ENCODE measurements around the gene TDO2. TPM values are rescaled to one million over a fixed set of nuclear protein-coding genes. Genes with fewer than 3 reads are reported as not detected.

Gene TDO2
- total and polyA plus RNA-seq, 2 of the 4 experiments (the other 2 are of a cell fraction), result 0.09 to 0.18 TPM

DNA sequence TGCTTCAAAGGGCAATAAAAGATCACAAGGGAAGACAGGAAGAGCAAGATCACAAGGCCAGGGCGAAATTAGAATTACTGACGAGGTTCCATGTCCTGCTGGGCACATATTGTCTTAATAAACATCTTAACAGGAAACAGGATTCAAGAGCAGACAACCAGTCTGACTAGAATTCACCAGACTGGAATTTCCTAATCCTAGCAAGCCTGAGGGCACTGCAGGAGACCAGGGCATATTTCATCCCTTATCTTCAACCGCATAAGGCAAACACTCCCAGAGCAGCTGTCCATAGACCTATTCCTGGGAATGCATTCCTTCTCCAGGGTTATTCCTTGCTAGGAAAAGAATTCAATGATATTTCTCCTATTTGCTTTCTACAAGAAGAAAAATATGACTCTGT is 12.4 kb upstream of the TDO2 start:
- Histone ChIP-seq H2AK5ac (ENCODE audit: low read depth, low read length) (no peak overlapping the region), H4K8ac (ENCODE audit: low read depth in 2 of 2, low read length in 2 of 2) (no peak overlapping the region), H3K4ac (ENCODE audit: low read depth, low read length) (no peak overlapping the region), H2AK9ac (replicated peaks; ENCODE audit: low read depth, low read length, poor library complexity) (no peak overlapping the region), H4K20me1 (ENCODE audit: insufficient read depth, low read length) (no peaks in the 10 kb centered on the region), H3K4me1 (ENCODE audit: control insufficient read depth, insufficient read depth, low read length) (no peaks in the 10 kb centered on the region), H3K79me1 (ENCODE audit: low read depth in 1 of 2, low read length in 2 of 2) (no peaks in the 10 kb centered on the region), H2BK15ac (ENCODE audit: low read depth, low read length) (no peak overlapping the region), H3K56ac (ENCODE audit: extremely low read depth, insufficient read depth, low read length) (no peak overlapping the region), H4K5ac (ENCODE audit: low read depth, low read length) (no peak overlapping the region), H3K36me3 (ENCODE audit: control insufficient read depth, insufficient read depth, low read length) (no peaks in the 10 kb centered on the region), H2AFZ (replicated peaks; ENCODE audit: low read length, poor library complexity) (no peak overlapping the region), H3K4me3 (ENCODE audit: insufficient read depth, low read depth, low read length) (no peak overlapping the region), H3K9me3 (ENCODE audit: control insufficient read depth, insufficient read depth, low read length) (0 out of 2 replicates have a peak, but pooled peaks cover 2% of the 10 kb centered on the region), H2BK120ac (ENCODE audit: low read depth, low read length) (no peak overlapping the region), H3K4me2 (ENCODE audit: low read depth, low read length) (no peak overlapping the region), H3K23ac (ENCODE audit: low read depth, low read length) (no peak overlapping the region), H3K27ac (ENCODE audit: insufficient read depth, low read length) (no peak overlapping the region), H3K27me3 (ENCODE audit: control insufficient read depth, insufficient read depth, low read length) (no peaks in the 10 kb centered on the region), H3K18ac (ENCODE audit: low read depth, low read length) (no peak overlapping the region), H3K9me1 (ENCODE audit: insufficient read depth, low read length) (no peaks in the 10 kb centered on the region), H3K9ac (ENCODE audit: low read depth, low read length) (no peak overlapping the region), H4K91ac (ENCODE audit: insufficient read depth, low read depth, low read length) (no peak overlapping the region), H3K14ac (replicated peaks; ENCODE audit: low read depth, low read length) (no peak overlapping the region), H2BK20ac (ENCODE audit: low read depth, low read length) (no peak overlapping the region), H2BK5ac (ENCODE audit: low read depth, low read length, poor library complexity, severe bottlenecking) (no peak overlapping the region)
- POLR2A ChIA-PET (ENCODE audit: unreplicated experiment), result no interaction called here
- TF ChIP-seq FOS (IDR thresholded peaks at IDR 0.05; ENCODE audit: low read depth, low read length) (no peak), NFE2L2 (IDR thresholded peaks at IDR 0.05; ENCODE audit: low read depth, low read length) (no peak), MAZ (IDR thresholded peaks at IDR 0.05; ENCODE audit: borderline replicate concordance, low read depth, low read length) (no peak), RFX5 (IDR thresholded peaks at IDR 0.05; ENCODE audit: low read depth, low read length) (no peak), SMC3 (IDR thresholded peaks at IDR 0.05; ENCODE audit: low read depth, low read length) (no peak), MXI1 (IDR thresholded peaks at IDR 0.05; ENCODE audit: borderline replicate concordance, low read depth, low read length) (no peak), BHLHE40 (IDR thresholded peaks at IDR 0.05; ENCODE audit: low read depth, low read length) (no peak), CEBPB (IDR thresholded peaks at IDR 0.05; ENCODE audit: low read depth, low read length) (no peak), CHD1 (IDR thresholded peaks at IDR 0.05; ENCODE audit: low read depth, low read length) (no peak), RAD21 (IDR thresholded peaks at IDR 0.05; ENCODE audit: low read length) (no peak), MAFK (IDR thresholded peaks at IDR 0.05; ENCODE audit: low read depth, low read length) (no peak), RCOR1 (IDR thresholded peaks at IDR 0.05; ENCODE audit: insufficient replicate concordance, low read length) (no peak)
- TF ChIP-seq, protein P1, sequence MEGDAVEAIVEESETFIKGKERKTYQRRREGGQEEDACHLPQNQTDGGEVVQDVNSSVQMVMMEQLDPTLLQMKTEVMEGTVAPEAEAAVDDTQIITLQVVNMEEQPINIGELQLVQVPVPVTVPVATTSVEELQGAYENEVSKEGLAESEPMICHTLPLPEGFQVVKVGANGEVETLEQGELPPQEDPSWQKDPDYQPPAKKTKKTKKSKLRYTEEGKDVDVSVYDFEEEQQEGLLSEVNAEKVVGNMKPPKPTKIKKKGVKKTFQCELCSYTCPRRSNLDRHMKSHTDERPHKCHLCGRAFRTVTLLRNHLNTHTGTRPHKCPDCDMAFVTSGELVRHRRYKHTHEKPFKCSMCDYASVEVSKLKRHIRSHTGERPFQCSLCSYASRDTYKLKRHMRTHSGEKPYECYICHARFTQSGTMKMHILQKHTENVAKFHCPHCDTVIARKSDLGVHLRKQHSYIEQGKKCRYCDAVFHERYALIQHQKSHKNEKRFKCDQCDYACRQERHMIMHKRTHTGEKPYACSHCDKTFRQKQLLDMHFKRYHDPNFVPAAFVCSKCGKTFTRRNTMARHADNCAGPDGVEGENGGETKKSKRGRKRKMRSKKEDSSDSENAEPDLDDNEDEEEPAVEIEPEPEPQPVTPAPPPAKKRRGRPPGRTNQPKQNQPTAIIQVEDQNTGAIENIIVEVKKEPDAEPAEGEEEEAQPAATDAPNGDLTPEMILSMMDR (conservative IDR thresholded peaks at IDR 0.05; ENCODE audit: low read depth, low read length), result no peak
- TF ChIP-seq, protein P2, sequence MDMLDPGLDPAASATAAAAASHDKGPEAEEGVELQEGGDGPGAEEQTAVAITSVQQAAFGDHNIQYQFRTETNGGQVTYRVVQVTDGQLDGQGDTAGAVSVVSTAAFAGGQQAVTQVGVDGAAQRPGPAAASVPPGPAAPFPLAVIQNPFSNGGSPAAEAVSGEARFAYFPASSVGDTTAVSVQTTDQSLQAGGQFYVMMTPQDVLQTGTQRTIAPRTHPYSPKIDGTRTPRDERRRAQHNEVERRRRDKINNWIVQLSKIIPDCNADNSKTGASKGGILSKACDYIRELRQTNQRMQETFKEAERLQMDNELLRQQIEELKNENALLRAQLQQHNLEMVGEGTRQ (IDR thresholded peaks at IDR 0.05; ENCODE audit: low read depth, low read length), result no peak
- TF ChIP-seq, protein P3, sequence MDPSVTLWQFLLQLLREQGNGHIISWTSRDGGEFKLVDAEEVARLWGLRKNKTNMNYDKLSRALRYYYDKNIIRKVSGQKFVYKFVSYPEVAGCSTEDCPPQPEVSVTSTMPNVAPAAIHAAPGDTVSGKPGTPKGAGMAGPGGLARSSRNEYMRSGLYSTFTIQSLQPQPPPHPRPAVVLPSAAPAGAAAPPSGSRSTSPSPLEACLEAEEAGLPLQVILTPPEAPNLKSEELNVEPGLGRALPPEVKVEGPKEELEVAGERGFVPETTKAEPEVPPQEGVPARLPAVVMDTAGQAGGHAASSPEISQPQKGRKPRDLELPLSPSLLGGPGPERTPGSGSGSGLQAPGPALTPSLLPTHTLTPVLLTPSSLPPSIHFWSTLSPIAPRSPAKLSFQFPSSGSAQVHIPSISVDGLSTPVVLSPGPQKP (IDR thresholded peaks at IDR 0.05; ENCODE audit: borderline replicate concordance, low read depth, low read length), result no peak
- DNase-seq (no peak), ATAC-seq (ENCODE audit: low read depth) (no peak)
- in situ Hi-C loops (cut with MboI; ENCODE audit: low sequenced_read_pairs) (no loop called here), intact Hi-C loops (cut with micrococcal nuclease) (no loop called here), dilution Hi-C loops (cut with HindIII; ENCODE audit: low sequenced_read_pairs, unreplicated experiment) (no loop called here)
- BruUV-seq (replicated peaks), result no TSS peak
- CTCF ChIA-PET, result no interaction called here
- 100% methylated on average over 1 of the region's 3 CpGs; no CpG with 5 or more reads in 1 of the 2 experiments for WGBS, 2 experiments (ENCODE audit: extremely low coverage in 2 of 2, insufficient read length in 1 of 2)

Measured in IMR-90 (cell line).